ENCODE data around the gene PIWIL1.

GRCh38 chr12:130342442-130342841 is 4.8 kb downstream of the PIWIL1 start:
- TF ChIP-seq CTCF (IDR thresholded peaks at IDR 0.05): no peak
- no peak for TF ChIP-seq POLR2A (IDR thresholded peaks at IDR 0.05)
